ENCODE measurements around the gene VEZT. TPM values are rescaled to one million over a fixed set of nuclear protein-coding genes. Genes with fewer than 3 reads are reported as not detected.

Gene VEZT
- total RNA-seq, 4 donors from 2014 or later = 55.2 to 130 (median 85.5) TPM

- no peaks in the 10 kb centered on the region for H3K27me3 ChIP-seq
- H3K9me3 ChIP-seq = no peaks in the 10 kb centered on the region
- H3K27ac ChIP-seq = no peak overlapping the region
- in situ Hi-C loops (cut with MboI; ENCODE audit: low pct_ligation_motif_present in 1 of 4, low pct_unique_long_range_greater_than_20kb in 1 of 4, low sequenced_read_pairs in 3 of 4) = no loop called here
- 89 to 97% methylated on average over 6 of the region's 6 CpGs for WGBS, 2 donors (ENCODE audit: low coverage in 1 of 2)
- intact Hi-C loops (cut with DNase I; ENCODE audit: low total_unique reads) = no loop called here
- peaks cover 0 to 26% (median 8%) of the 10 kb centered on the region in 4 donors for H3K36me3 ChIP-seq
- no peak for DNase-seq
- no peaks in the 10 kb centered on the region for H3K4me1 ChIP-seq
- H3K4me3 ChIP-seq = no peak overlapping the region
- no peak for TF ChIP-seq POLR2AphosphoS5 (IDR thresholded peaks at IDR 0.05)
- TF ChIP-seq EP300 (IDR thresholded peaks at IDR 0.05; ENCODE audit: low read depth) = no peak
- no peak for TF ChIP-seq CTCF (IDR thresholded peaks at IDR 0.05)
- no peak for TF ChIP-seq POLR2A (IDR thresholded peaks at IDR 0.05)
Observed at GRCh38 chr12:95282266-95282665, 64.7 kb downstream of the VEZT start.

GRCh38 chr12:95283371-95283770, 65.8 kb downstream of the VEZT start:
- intact Hi-C loops (cut with DNase I; ENCODE audit: low total_unique reads) (no loop called here), in situ Hi-C loops (cut with MboI; ENCODE audit: low pct_ligation_motif_present in 1 of 4, low pct_unique_long_range_greater_than_20kb in 1 of 4, low sequenced_read_pairs in 3 of 4) (no loop called here)
- H3K4me1 ChIP-seq = no peaks in the 10 kb centered on the region
- H3K27ac ChIP-seq = no peak overlapping the region
- no peak overlapping the region for H3K4me3 ChIP-seq
- no peaks in the 10 kb centered on the region for H3K27me3 ChIP-seq
- no peak for TF ChIP-seq POLR2AphosphoS5 (IDR thresholded peaks at IDR 0.05)
- no peak for TF ChIP-seq CTCF (IDR thresholded peaks at IDR 0.05)
- no peak for TF ChIP-seq EP300 (IDR thresholded peaks at IDR 0.05; ENCODE audit: low read depth)
- no peak for TF ChIP-seq POLR2A (IDR thresholded peaks at IDR 0.05)
- 95 to 100% methylated on average over 1 of the region's 1 CpG for WGBS, 2 donors (ENCODE audit: low coverage in 1 of 2)
- H3K9me3 ChIP-seq = no peaks in the 10 kb centered on the region
- peaks cover 0 to 36% (median 8%) of the 10 kb centered on the region in 4 donors for H3K36me3 ChIP-seq
- DNase-seq = no peak

GRCh38 chr12:95286713-95287112, 69.1 kb downstream of the VEZT start:
- no peak overlapping the region for H3K4me3 ChIP-seq
- TF ChIP-seq POLR2AphosphoS5 (IDR thresholded peaks at IDR 0.05) (peak in 1 of 3 donors; percentile 17), CTCF (IDR thresholded peaks at IDR 0.05) (no peak)
- H3K4me1 ChIP-seq = no peaks in the 10 kb centered on the region
- intact Hi-C loops (cut with DNase I; ENCODE audit: low total_unique reads) = no loop called here
- no peaks in the 10 kb centered on the region for H3K27me3 ChIP-seq
- WGBS, 2 donors (ENCODE audit: low coverage in 1 of 2) = 75 to 77% methylated on average over 3 of the region's 3 CpGs
- no peaks in the 10 kb centered on the region for H3K9me3 ChIP-seq
- H3K36me3 ChIP-seq = peaks cover 0 to 41% (median 8%) of the 10 kb centered on the region in 4 donors
- no peak for DNase-seq
- peak overlapping the region in 1 of 4 donors; percentile 11 for H3K27ac ChIP-seq
- in situ Hi-C loops (cut with MboI; ENCODE audit: low pct_ligation_motif_present in 1 of 4, low pct_unique_long_range_greater_than_20kb in 1 of 4, low sequenced_read_pairs in 3 of 4) = no loop called here

- H3K4me3 ChIP-seq = no peak overlapping the region
- H3K27me3 ChIP-seq = no peaks in the 10 kb centered on the region
- H3K4me1 ChIP-seq = no peaks in the 10 kb centered on the region
- DNase-seq = no peak
- 97 to 100% methylated on average over 2 of the region's 2 CpGs for WGBS, 2 donors (ENCODE audit: low coverage in 1 of 2)
- H3K27ac ChIP-seq = no peak overlapping the region
- no peak for TF ChIP-seq CTCF (IDR thresholded peaks at IDR 0.05)
- TF ChIP-seq EP300 (IDR thresholded peaks at IDR 0.05; ENCODE audit: low read depth) = no peak
- TF ChIP-seq POLR2A (IDR thresholded peaks at IDR 0.05) = no peak
- no peak for TF ChIP-seq POLR2AphosphoS5 (IDR thresholded peaks at IDR 0.05)
- H3K9me3 ChIP-seq = no peaks in the 10 kb centered on the region
- intact Hi-C loops (cut with DNase I; ENCODE audit: low total_unique reads) (no loop called here), in situ Hi-C loops (cut with MboI; ENCODE audit: low pct_ligation_motif_present in 1 of 4, low pct_unique_long_range_greater_than_20kb in 1 of 4, low sequenced_read_pairs in 3 of 4) (no loop called here)
- H3K36me3 ChIP-seq = peaks cover 0 to 35% (median 7%) of the 10 kb centered on the region in 4 donors
Observed at GRCh38 chr12:95291501-95291900, 73.9 kb downstream of the VEZT start.

All from transverse colon (tissue), 4 donors.